ENCODE data around the gene CNDP1. TPM values are rescaled to one million over a fixed set of nuclear protein-coding genes. Genes with fewer than 3 reads are reported as not detected.

Gene CNDP1
- total RNA-seq, 1 donor from 2014 or later: not detected

GRCh38 chr18:74574916-74575315 lies 40.6 kb downstream of the CNDP1 start:
- DNase-seq (ENCODE audit: low read depth): no peak

- no peak for DNase-seq (ENCODE audit: low read depth)
Observed at GRCh38 chr18:74577019-74577418, 42.7 kb downstream of the CNDP1 start.

- DNase-seq (ENCODE audit: low read depth): peak; percentile 7
Observed at GRCh38 chr18:74579496-74580065, 45.3 kb downstream of the CNDP1 start.

- no peak for DNase-seq (ENCODE audit: low read depth)
Observed at GRCh38 chr18:74582642-74583041, 48.3 kb downstream of the CNDP1 start.

- DNase-seq (ENCODE audit: low read depth): no peak
Observed at GRCh38 chr18:74587441-74587840, 53.1 kb downstream of the CNDP1 start.

GRCh38 chr18:74589021-74589420 lies 54.7 kb downstream of the CNDP1 start:
- no peak for DNase-seq (ENCODE audit: low read depth)

- no peak for DNase-seq (ENCODE audit: low read depth)
Observed at GRCh38 chr18:74589811-74590210, 55.5 kb downstream of the CNDP1 start.

- DNase-seq (ENCODE audit: low read depth): no peak
Observed at GRCh38 chr18:74590671-74591070, 56.4 kb downstream of the CNDP1 start.

GRCh38 chr18:74595431-74595830 lies 61.1 kb downstream of the CNDP1 start:
- no peak for DNase-seq (ENCODE audit: low read depth)

- DNase-seq (ENCODE audit: low read depth): no peak
Observed at GRCh38 chr18:74597034-74597661, 62.8 kb downstream of the CNDP1 start.

GRCh38 chr18:74597662-74598349 lies 63.5 kb downstream of the CNDP1 start, which contains the start of gene ZNF407:
ZNF407 (plus strand) TSS chr18:74597870; CDS start chr18:74631020, 33,150 bp downstream.
- peak; percentile 96 for DNase-seq (ENCODE audit: low read depth)

GRCh38 chr18:74598350-74599001 lies 64.2 kb downstream of the CNDP1 start:
- peak; percentile 70 for DNase-seq (ENCODE audit: low read depth)

- DNase-seq (ENCODE audit: low read depth): no peak
Observed at GRCh38 chr18:74604361-74604760, 70.1 kb downstream of the CNDP1 start.

GRCh38 chr18:74604774-74605173 lies 70.5 kb downstream of the CNDP1 start:
- peak; percentile 38 for DNase-seq (ENCODE audit: low read depth)

- DNase-seq (ENCODE audit: low read depth): no peak
Observed at GRCh38 chr18:74608681-74609080, 74.4 kb downstream of the CNDP1 start.

GRCh38 chr18:74609535-74609934 lies 75.2 kb downstream of the CNDP1 start:
- DNase-seq (ENCODE audit: low read depth): no peak

- no peak for DNase-seq (ENCODE audit: low read depth)
Observed at GRCh38 chr18:74610051-74610615, 75.8 kb downstream of the CNDP1 start.

- no peak for DNase-seq (ENCODE audit: low read depth)
Observed at GRCh38 chr18:74610860-74611259, 76.6 kb downstream of the CNDP1 start.

GRCh38 chr18:74611765-74612164 lies 77.5 kb downstream of the CNDP1 start:
- DNase-seq (ENCODE audit: low read depth): no peak

GRCh38 chr18:74613381-74613780 lies 79.1 kb downstream of the CNDP1 start:
- no peak for DNase-seq (ENCODE audit: low read depth)

GRCh38 chr18:74616494-74616893 lies 82.2 kb downstream of the CNDP1 start:
- no peak for DNase-seq (ENCODE audit: low read depth)

GRCh38 chr18:74617486-74617885 lies 83.2 kb downstream of the CNDP1 start:
- no peak for DNase-seq (ENCODE audit: low read depth)
